ENCODE results near the gene SNTB2.

- TF ChIP-seq CTCF (IDR thresholded peaks at IDR 0.05) (no peak), EP300 (IDR thresholded peaks at IDR 0.05) (no peak), POLR2AphosphoS5 (IDR thresholded peaks at IDR 0.05) (no peak), POLR2A (IDR thresholded peaks at IDR 0.05) (no peak)
Measured at GRCh38 chr16:69204172-69204571, 17.2 kb downstream of the SNTB2 start.
